Stomach (tissue), 4 donors: ENCODE data around the gene ARID3A.

Experiments used
- EP300 ChIP-seq: sonication (generic); formaldehyde crosslinking; IDR thresholded peaks from one replicate; pipeline ENCODE4 v1.6.1; 2017; ENCODE audit warnings: antibody characterized with exemption
- POLR2A ChIP-seq, 4 donors: fragments of 450-650 bp; IDR thresholded peaks; one replicate each; pipeline ENCODE4 v1.6.1; 2016; ENCODE audit warnings: antibody characterized with exemption in 4 of 4, control low read depth in 2 of 4, mild to moderate bottlenecking in 1 of 4, moderate library complexity in 1 of 4
- POLR2AphosphoS5 ChIP-seq, 3 donors: sonication (generic); formaldehyde crosslinking; IDR thresholded peaks; one replicate each; pipeline ENCODE4 v1.6.1; 2016; ENCODE audit warnings: antibody characterized with exemption in 3 of 3
- TF ChIP-seq, protein P1 (sequence below), 7 experiments: fragments of 450-650 bp in 4 of 7; fragments of 200-600 bp in 3 of 7; sonication (generic) in 3 of 7; IDR thresholded peaks; one replicate each; pipeline ENCODE4 v1.5.1; 2016 to 2019; ENCODE audit warnings: antibody characterized with exemption in 7 of 7, control low read depth in 2 of 7, mild to moderate bottlenecking in 1 of 7

DNA sequence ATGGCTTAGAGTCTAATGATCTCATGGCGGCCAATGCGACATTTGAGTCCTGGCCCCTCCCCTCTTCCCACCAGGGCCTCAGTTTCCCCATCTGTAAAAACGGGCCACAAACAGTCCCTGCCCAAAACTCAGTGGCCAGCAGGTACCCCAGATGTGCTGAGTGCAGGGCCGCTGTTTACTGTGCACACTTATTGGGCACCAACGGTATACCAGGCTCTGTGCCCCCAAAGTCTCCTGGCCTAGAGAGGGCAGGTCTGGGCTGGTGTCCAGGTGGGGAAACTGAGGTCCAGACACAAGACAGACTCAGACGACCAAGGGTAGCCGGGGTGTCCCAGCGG lies 34.7 kb downstream of the ARID3A start:
- TF ChIP-seq, protein P1, sequence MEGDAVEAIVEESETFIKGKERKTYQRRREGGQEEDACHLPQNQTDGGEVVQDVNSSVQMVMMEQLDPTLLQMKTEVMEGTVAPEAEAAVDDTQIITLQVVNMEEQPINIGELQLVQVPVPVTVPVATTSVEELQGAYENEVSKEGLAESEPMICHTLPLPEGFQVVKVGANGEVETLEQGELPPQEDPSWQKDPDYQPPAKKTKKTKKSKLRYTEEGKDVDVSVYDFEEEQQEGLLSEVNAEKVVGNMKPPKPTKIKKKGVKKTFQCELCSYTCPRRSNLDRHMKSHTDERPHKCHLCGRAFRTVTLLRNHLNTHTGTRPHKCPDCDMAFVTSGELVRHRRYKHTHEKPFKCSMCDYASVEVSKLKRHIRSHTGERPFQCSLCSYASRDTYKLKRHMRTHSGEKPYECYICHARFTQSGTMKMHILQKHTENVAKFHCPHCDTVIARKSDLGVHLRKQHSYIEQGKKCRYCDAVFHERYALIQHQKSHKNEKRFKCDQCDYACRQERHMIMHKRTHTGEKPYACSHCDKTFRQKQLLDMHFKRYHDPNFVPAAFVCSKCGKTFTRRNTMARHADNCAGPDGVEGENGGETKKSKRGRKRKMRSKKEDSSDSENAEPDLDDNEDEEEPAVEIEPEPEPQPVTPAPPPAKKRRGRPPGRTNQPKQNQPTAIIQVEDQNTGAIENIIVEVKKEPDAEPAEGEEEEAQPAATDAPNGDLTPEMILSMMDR (IDR thresholded peaks at IDR 0.05): no peak
- no peak for TF ChIP-seq POLR2A (IDR thresholded peaks at IDR 0.05)
- no peak for TF ChIP-seq POLR2AphosphoS5 (IDR thresholded peaks at IDR 0.05)
- TF ChIP-seq EP300: no peak
